ENCODE data around the gene COL8A1.

Gene COL8A1

DNA sequence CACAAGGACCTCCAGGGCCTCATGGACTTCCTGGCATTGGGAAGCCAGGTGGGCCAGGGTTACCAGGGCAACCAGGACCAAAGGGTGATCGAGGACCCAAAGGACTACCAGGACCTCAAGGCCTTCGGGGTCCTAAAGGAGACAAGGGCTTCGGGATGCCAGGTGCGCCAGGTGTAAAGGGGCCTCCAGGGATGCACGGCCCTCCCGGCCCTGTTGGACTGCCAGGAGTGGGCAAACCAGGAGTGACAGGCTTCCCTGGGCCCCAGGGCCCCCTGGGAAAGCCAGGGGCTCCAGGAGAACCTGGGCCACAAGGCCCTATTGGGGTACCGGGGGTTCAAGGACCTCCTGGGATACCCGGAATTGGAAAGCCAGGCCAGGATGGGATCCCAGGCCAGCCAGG is 156.1 kb downstream of the COL8A1 start:
- no peaks in the 10 kb centered on the region for H3K79me2 ChIP-seq (ENCODE audit: control insufficient read depth, insufficient read depth, low read length, poor library complexity)
- no peaks in the 10 kb centered on the region for H3K36me3 ChIP-seq (ENCODE audit: control insufficient read depth in 1 of 2, insufficient read depth in 2 of 2, low read length in 2 of 2)
- H4K12ac ChIP-seq (ENCODE audit: low read depth, low read length): no peak overlapping the region
- H3K4ac ChIP-seq (ENCODE audit: low read depth, low read length): no peak overlapping the region
- H3K27ac ChIP-seq (ENCODE audit: low read depth, low read length): no peak overlapping the region
- H3K4me1 ChIP-seq (ENCODE audit: control insufficient read depth in 1 of 2, insufficient read depth in 2 of 2, low read length in 2 of 2): no peaks in the 10 kb centered on the region
- H3K27me3 ChIP-seq (ENCODE audit: insufficient read depth, low read length): no peaks in the 10 kb centered on the region
- DNase-seq: no peak
- WGBS (ENCODE audit: extremely low coverage, insufficient coverage, insufficient read length): no CpG with 5 or more reads among the region's 8 CpGs
- H3K79me1 ChIP-seq (ENCODE audit: low read length): no peaks in the 10 kb centered on the region
- H2AFZ ChIP-seq (ENCODE audit: insufficient read depth, low read length, poor library complexity): no peak overlapping the region
- no peak overlapping the region for H3K14ac ChIP-seq (ENCODE audit: low read length)
- H3K18ac ChIP-seq (ENCODE audit: low read length): no peak overlapping the region
- no peak overlapping the region for H4K8ac ChIP-seq (ENCODE audit: low read depth, low read length)
- H2BK5ac ChIP-seq (ENCODE audit: low read depth, low read length, poor library complexity): no peak overlapping the region
- H3K9ac ChIP-seq (ENCODE audit: low read length): no peak overlapping the region
- H4K91ac ChIP-seq (ENCODE audit: low read depth, low read length): no peak overlapping the region
- H2BK120ac ChIP-seq (ENCODE audit: insufficient read depth, low read length, poor library complexity): no peak overlapping the region
- no peak overlapping the region for H2AK5ac ChIP-seq (ENCODE audit: low read length)
- H3K4me2 ChIP-seq (ENCODE audit: low read length): no peak overlapping the region
- no peak overlapping the region for H3K23ac ChIP-seq (ENCODE audit: low read length)
- H3K9me3 ChIP-seq (ENCODE audit: insufficient read depth, low read depth, low read length): no peaks in the 10 kb centered on the region
- H3K4me3 ChIP-seq (ENCODE audit: low read depth, low read length): no peak overlapping the region
- H2BK12ac ChIP-seq (ENCODE audit: low read length): no peak overlapping the region

DNA sequence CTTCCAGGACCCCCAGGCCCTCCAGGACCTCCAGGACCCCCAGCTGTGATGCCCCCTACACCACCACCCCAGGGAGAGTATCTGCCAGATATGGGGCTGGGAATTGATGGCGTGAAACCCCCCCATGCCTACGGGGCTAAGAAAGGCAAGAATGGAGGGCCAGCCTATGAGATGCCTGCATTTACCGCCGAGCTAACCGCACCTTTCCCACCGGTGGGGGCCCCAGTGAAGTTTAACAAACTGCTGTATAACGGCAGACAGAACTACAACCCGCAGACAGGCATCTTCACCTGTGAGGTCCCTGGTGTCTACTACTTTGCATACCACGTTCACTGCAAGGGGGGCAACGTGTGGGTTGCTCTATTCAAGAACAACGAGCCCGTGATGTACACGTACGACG is 157.2 kb downstream of the COL8A1 start:
- H4K8ac ChIP-seq (ENCODE audit: low read depth, low read length): no peak overlapping the region
- no peak overlapping the region for H2AK5ac ChIP-seq (ENCODE audit: low read length)
- no peaks in the 10 kb centered on the region for H3K27me3 ChIP-seq (ENCODE audit: insufficient read depth, low read length)
- no peak overlapping the region for H3K18ac ChIP-seq (ENCODE audit: low read length)
- no peaks in the 10 kb centered on the region for H3K79me1 ChIP-seq (ENCODE audit: low read length)
- no peak overlapping the region for H3K4me2 ChIP-seq (ENCODE audit: low read length)
- H3K23ac ChIP-seq (ENCODE audit: low read length): no peak overlapping the region
- no peak overlapping the region for H2BK12ac ChIP-seq (ENCODE audit: low read length)
- no peak overlapping the region for H3K4ac ChIP-seq (ENCODE audit: low read depth, low read length)
- H3K14ac ChIP-seq (ENCODE audit: low read length): no peak overlapping the region
- DNase-seq: no peak
- no peak overlapping the region for H3K4me3 ChIP-seq (ENCODE audit: low read depth, low read length)
- WGBS (ENCODE audit: extremely low coverage, insufficient coverage, insufficient read length): no CpG with 5 or more reads among the region's 15 CpGs
- H4K12ac ChIP-seq (ENCODE audit: low read depth, low read length): no peak overlapping the region
- H2AFZ ChIP-seq (ENCODE audit: insufficient read depth, low read length, poor library complexity): no peak overlapping the region
- H3K9me3 ChIP-seq (ENCODE audit: insufficient read depth, low read depth, low read length): no peaks in the 10 kb centered on the region
- no peaks in the 10 kb centered on the region for H3K36me3 ChIP-seq (ENCODE audit: control insufficient read depth in 1 of 2, insufficient read depth in 2 of 2, low read length in 2 of 2)
- no peak overlapping the region for H2BK120ac ChIP-seq (ENCODE audit: insufficient read depth, low read length, poor library complexity)
- H2BK5ac ChIP-seq (ENCODE audit: low read depth, low read length, poor library complexity): no peak overlapping the region
- H3K9ac ChIP-seq (ENCODE audit: low read length): no peak overlapping the region
- no peak overlapping the region for H3K27ac ChIP-seq (ENCODE audit: low read depth, low read length)
- no peaks in the 10 kb centered on the region for H3K79me2 ChIP-seq (ENCODE audit: control insufficient read depth, insufficient read depth, low read length, poor library complexity)
- H4K91ac ChIP-seq (ENCODE audit: low read depth, low read length): no peak overlapping the region
- no peaks in the 10 kb centered on the region for H3K4me1 ChIP-seq (ENCODE audit: control insufficient read depth in 1 of 2, insufficient read depth in 2 of 2, low read length in 2 of 2)

DNA sequence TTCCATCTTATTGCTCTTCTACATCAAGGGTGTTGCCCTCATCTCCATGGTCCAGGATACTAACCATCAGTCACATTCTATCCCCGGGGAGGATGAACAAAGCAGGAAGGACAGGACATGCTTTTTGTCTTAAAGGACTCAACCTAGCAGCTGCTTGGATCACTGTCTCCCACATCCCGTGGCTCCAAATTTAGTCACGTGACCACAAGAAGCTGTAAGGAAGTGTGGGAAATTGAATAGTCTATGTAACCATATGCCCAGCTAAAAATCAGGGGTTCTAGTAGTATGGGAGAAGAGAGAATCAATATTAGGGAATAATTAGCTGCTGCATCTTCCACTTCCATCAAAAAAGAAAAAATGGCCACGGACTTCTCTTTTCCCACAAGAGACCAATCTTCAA is 161.0 kb downstream of the COL8A1 start:
- H3K27me3 ChIP-seq (ENCODE audit: insufficient read depth, low read length): no peaks in the 10 kb centered on the region
- H3K4me1 ChIP-seq (ENCODE audit: control insufficient read depth in 1 of 2, insufficient read depth in 2 of 2, low read length in 2 of 2): no peaks in the 10 kb centered on the region
- no peak overlapping the region for H3K23ac ChIP-seq (ENCODE audit: low read length)
- H3K9me3 ChIP-seq (ENCODE audit: insufficient read depth, low read depth, low read length): no peaks in the 10 kb centered on the region
- no peak overlapping the region for H3K9ac ChIP-seq (ENCODE audit: low read length)
- no peak overlapping the region for H4K12ac ChIP-seq (ENCODE audit: low read depth, low read length)
- no peak overlapping the region for H4K8ac ChIP-seq (ENCODE audit: low read depth, low read length)
- no peak overlapping the region for H2BK120ac ChIP-seq (ENCODE audit: insufficient read depth, low read length, poor library complexity)
- no peaks in the 10 kb centered on the region for H3K79me2 ChIP-seq (ENCODE audit: control insufficient read depth, insufficient read depth, low read length, poor library complexity)
- no peak overlapping the region for H3K14ac ChIP-seq (ENCODE audit: low read length)
- DNase-seq: no peak
- no peaks in the 10 kb centered on the region for H3K36me3 ChIP-seq (ENCODE audit: control insufficient read depth in 1 of 2, insufficient read depth in 2 of 2, low read length in 2 of 2)
- H3K18ac ChIP-seq (ENCODE audit: low read length): no peak overlapping the region
- H2AFZ ChIP-seq (ENCODE audit: insufficient read depth, low read length, poor library complexity): no peak overlapping the region
- H3K4me2 ChIP-seq (ENCODE audit: low read length): no peak overlapping the region
- no peak overlapping the region for H2BK12ac ChIP-seq (ENCODE audit: low read length)
- no peak overlapping the region for H4K91ac ChIP-seq (ENCODE audit: low read depth, low read length)
- no CpG with 5 or more reads among the region's 4 CpGs for WGBS (ENCODE audit: extremely low coverage, insufficient coverage, insufficient read length)
- no peak overlapping the region for H3K4ac ChIP-seq (ENCODE audit: low read depth, low read length)
- H2AK5ac ChIP-seq (ENCODE audit: low read length): no peak overlapping the region
- H2BK5ac ChIP-seq (ENCODE audit: low read depth, low read length, poor library complexity): no peak overlapping the region
- no peak overlapping the region for H3K27ac ChIP-seq (ENCODE audit: low read depth, low read length)
- H3K79me1 ChIP-seq (ENCODE audit: low read length): no peaks in the 10 kb centered on the region
- no peak overlapping the region for H3K4me3 ChIP-seq (ENCODE audit: low read depth, low read length)

DNA sequence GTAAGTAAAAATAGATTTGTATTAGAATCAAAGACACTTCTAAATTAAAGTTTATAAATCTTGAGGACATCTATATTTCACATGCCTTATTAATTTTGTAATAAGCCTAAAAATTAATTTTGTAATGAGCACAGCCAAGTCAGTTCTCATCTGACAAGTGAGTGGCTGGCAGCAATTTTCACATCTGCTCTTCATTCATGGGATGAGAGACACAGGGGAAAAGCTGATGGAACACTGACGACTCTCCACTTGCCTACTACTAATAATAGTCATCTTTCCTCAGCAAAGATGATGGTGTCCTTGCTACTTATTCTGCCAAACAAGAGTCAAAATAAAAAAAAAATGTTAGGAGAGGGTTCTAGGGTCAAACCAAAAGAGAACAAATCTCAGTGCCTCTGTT is 164.9 kb downstream of the COL8A1 start:
- no peaks in the 10 kb centered on the region for H3K4me1 ChIP-seq (ENCODE audit: control insufficient read depth in 1 of 2, insufficient read depth in 2 of 2, low read length in 2 of 2)
- H3K23ac ChIP-seq (ENCODE audit: low read length): no peak overlapping the region
- H3K4ac ChIP-seq (ENCODE audit: low read depth, low read length): no peak overlapping the region
- no peak overlapping the region for H3K9ac ChIP-seq (ENCODE audit: low read length)
- no peak overlapping the region for H3K4me3 ChIP-seq (ENCODE audit: low read depth, low read length)
- peaks cover 7% of the 10 kb centered on the region for H3K9me3 ChIP-seq (ENCODE audit: insufficient read depth, low read depth, low read length)
- no peak overlapping the region for H4K8ac ChIP-seq (ENCODE audit: low read depth, low read length)
- no peak overlapping the region for H3K4me2 ChIP-seq (ENCODE audit: low read length)
- no peak overlapping the region for H3K18ac ChIP-seq (ENCODE audit: low read length)
- no peak overlapping the region for H4K91ac ChIP-seq (ENCODE audit: low read depth, low read length)
- no peak overlapping the region for H2BK12ac ChIP-seq (ENCODE audit: low read length)
- H3K36me3 ChIP-seq (ENCODE audit: control insufficient read depth in 1 of 2, insufficient read depth in 2 of 2, low read length in 2 of 2): peaks cover 0 to 3% of the 10 kb centered on the region in 2 experiments
- no peak overlapping the region for H3K14ac ChIP-seq (ENCODE audit: low read length)
- H2BK5ac ChIP-seq (ENCODE audit: low read depth, low read length, poor library complexity): no peak overlapping the region
- H3K27me3 ChIP-seq (ENCODE audit: insufficient read depth, low read length): no peaks in the 10 kb centered on the region
- H2AK5ac ChIP-seq (ENCODE audit: low read length): no peak overlapping the region
- H2BK120ac ChIP-seq (ENCODE audit: insufficient read depth, low read length, poor library complexity): no peak overlapping the region
- no peak overlapping the region for H2AFZ ChIP-seq (ENCODE audit: insufficient read depth, low read length, poor library complexity)
- H3K79me2 ChIP-seq (ENCODE audit: control insufficient read depth, insufficient read depth, low read length, poor library complexity): no peaks in the 10 kb centered on the region
- WGBS (ENCODE audit: extremely low coverage, insufficient coverage, insufficient read length): no CpG with 5 or more reads among the region's 1 CpG
- no peaks in the 10 kb centered on the region for H3K79me1 ChIP-seq (ENCODE audit: low read length)
- H3K27ac ChIP-seq (ENCODE audit: low read depth, low read length): no peak overlapping the region
- no peak for DNase-seq
- no peak overlapping the region for H4K12ac ChIP-seq (ENCODE audit: low read depth, low read length)
